ENCODE data around the gene CLEC20A.
A peak's percentile ranks its signal among the peaks of the same experiment; 100 is the strongest.

The CLEC20A gene

DNA sequence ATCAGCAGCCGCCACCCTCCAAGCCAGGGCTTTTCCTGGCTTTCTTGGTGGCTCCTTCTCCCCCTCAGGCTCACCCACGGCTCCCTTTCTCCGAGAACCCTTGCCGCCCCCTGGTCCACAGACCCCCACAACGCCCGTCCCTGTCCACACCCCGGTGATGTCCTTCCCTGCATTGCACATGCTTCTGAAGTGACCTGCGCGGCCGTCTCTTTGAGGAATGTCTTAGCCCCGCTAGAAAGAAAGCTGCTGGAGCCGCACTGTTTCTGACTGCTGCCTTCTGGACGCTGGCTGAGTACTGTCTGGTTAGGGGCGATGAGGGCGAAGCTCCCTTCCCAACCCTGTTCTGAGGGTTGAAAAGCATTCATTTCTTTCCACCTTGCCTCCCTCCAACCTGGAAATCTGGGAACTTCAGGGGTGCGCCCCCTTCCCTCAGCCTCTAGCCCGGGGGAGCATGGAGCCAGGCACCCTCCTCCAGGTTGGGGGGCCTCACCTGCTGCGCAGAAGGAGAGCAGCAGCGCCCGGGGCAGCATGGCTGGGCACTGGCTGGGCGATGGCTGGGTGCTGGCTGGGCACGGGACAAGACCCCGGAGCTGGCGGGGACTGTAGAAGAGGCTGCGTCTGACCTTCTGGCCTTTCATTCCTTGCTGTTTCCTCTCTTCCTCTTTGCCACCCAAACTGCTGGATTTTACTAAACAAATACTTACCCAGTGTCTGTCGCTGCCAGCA, at the start of gene CLEC20A:
Gene CLEC20A, minus strand, starts transcription at position 555 of the 726 bp plus-strand sequence. Its CDS starts 25 bp downstream, at position 530.
- no peak within 1 kb of the TSS for H3K4me3 ChIP-seq (ENCODE audit: low read length)
- TF ChIP-seq, protein P1, sequence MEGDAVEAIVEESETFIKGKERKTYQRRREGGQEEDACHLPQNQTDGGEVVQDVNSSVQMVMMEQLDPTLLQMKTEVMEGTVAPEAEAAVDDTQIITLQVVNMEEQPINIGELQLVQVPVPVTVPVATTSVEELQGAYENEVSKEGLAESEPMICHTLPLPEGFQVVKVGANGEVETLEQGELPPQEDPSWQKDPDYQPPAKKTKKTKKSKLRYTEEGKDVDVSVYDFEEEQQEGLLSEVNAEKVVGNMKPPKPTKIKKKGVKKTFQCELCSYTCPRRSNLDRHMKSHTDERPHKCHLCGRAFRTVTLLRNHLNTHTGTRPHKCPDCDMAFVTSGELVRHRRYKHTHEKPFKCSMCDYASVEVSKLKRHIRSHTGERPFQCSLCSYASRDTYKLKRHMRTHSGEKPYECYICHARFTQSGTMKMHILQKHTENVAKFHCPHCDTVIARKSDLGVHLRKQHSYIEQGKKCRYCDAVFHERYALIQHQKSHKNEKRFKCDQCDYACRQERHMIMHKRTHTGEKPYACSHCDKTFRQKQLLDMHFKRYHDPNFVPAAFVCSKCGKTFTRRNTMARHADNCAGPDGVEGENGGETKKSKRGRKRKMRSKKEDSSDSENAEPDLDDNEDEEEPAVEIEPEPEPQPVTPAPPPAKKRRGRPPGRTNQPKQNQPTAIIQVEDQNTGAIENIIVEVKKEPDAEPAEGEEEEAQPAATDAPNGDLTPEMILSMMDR (conservative IDR thresholded peaks at IDR 0.05; ENCODE audit: low read length), result no peak
- DNase-seq (ENCODE audit: low read depth), result no peak

DNA sequence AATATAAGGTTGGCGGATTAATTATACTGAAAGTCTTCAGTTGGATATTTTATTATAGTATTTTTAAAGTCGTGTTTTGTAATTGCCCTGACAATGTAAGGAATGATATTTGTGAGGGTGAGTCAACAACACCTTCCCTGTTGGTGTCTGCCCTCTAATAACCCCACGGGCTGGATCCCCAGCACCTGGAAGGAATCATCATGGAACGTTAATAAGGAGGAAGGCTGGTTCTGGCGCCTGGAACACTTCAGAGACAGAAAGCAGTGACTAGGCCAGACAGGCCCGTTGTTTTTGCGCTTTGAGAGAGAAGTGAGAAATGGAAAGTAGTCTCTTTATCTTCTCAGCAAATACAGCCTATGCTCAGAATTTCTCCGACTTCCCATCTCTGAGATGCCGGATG, 47.8 kb upstream of the CLEC20A start:
- peak; percentile 28 for DNase-seq (ENCODE audit: low read depth)
- TF ChIP-seq, protein P1 (conservative IDR thresholded peaks at IDR 0.05; ENCODE audit: low read length), result no peak
- no peak overlapping the region for H3K4me3 ChIP-seq (ENCODE audit: low read length)

DNA sequence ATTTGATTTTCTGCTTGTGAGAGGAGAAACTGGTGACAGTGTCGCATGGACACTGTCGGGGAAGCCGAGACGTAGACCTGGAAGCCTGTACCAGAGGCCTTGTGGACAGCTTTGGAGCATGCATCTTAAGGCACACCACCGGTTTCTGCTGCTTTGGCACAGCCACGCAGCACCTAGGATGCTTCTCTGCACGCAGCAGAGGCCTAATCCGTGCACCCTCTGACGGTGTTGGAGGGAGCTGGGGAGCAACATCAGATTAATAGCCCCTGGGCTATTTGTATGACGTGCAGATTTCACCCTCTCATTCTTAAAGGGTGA, 46.5 kb upstream of the CLEC20A start:
- DNase-seq (ENCODE audit: low read depth), result no peak
- peak overlapping the region; percentile 83 for H3K4me3 ChIP-seq (ENCODE audit: low read length)

DNA sequence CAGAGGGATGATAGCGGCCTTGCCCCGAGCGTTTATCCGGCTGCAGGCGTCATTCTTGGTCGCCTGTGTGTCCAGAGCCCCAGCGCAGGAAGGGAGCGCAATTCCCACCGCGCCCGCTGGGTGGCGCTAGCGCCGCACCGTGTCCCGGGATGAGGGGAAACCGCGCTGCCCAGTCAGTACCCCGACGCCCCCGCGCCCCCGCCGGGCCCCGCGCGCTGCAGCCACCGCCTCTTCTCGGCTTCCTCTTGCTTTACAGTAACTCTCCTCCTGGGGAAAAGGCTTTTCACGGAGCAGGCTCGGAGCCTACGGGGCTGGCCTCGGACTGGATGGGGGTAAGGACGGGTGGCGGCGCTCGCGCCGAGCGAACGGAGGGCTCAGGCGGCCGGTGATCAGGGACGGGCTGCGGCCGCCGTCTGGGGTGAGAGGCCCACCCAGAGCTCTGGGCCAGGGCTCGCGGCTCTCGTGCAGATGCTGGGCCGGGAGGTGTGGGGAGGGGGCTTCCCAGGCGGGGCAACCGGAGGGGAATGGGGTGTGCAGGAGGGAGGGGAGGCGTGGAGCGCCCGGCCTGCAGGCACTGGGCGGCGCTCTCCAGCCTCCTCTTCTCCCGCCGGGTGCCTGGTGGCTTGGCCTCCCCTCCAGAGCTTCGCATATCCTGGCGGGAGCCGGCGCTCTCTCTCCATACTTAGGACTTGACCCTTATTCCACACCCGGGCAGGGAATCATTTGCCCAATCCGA, 46.0 kb upstream of the CLEC20A start:
- TF ChIP-seq, protein P1 (conservative IDR thresholded peaks at IDR 0.05; ENCODE audit: low read length), result peak; percentile 73

More for the DNA sequence above, 46.5 kb upstream of the CLEC20A start:
- TF ChIP-seq, protein P1 (conservative IDR thresholded peaks at IDR 0.05; ENCODE audit: low read length), result no peak

DNA sequence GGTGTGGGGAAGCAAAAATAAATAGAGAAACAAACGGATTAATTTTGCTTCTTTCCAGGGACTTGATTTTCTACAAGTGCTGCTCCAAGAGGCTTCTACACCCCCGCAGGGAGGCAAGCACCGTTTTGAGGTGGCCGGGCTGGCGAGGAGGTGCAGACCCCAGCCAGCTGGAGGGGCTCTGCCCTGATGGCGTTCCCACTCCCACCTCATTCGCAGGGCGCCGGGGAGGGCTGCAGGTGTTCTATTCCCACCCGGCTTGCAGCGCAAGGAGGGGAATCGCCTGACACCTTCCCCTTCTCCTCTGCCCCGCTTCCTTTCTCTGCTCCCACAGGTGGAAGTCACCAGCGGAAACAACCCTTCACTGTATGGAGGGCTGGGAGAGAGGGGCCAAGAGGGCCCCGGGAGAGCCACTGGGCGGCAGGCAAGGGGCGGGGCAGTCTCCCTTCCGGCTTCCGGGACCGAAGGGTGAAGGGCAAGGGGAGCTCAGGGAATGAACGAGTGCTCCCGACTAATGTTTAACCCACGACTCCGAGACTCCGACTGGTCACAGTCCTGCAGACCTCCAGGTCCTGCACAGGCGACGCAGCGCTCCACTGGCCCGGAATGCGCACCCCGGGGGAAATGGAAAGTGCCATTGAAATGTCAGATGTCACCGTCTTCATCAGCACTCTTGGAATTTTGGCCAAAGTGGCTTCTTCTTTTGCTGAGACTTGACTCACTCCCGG, 45.2 kb upstream of the CLEC20A start:
- no peak for DNase-seq (ENCODE audit: low read depth)
- TF ChIP-seq, protein P1 (conservative IDR thresholded peaks at IDR 0.05; ENCODE audit: low read length), result no peak
- H3K4me3 ChIP-seq (ENCODE audit: low read length), result peak overlapping the region; percentile 83

More for the DNA sequence above, 46.0 kb upstream of the CLEC20A start:
- peak overlapping the region; percentile 83 for H3K4me3 ChIP-seq (ENCODE audit: low read length)
- peak; percentile 90 for DNase-seq (ENCODE audit: low read depth)

DNA sequence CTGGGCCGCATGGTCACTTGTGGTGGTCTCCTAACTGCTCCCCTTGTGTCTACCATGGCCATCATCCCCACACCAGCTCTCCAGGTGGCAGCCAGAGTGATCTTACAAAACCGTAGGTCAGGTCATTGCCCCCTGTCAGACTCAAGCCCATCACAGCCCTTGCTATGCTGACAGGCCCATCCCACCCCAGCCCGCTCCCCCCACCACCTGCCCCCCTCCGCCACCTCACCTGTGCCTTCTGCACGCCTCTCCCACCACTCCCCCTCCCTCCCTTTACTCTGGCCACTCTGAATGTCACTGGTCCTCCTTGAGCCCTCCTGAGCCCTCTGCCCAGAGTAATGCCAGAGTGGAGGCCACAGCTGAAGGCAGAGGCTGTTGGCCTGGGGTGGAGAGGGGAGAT, 44.6 kb upstream of the CLEC20A start:
- TF ChIP-seq, protein P1 (conservative IDR thresholded peaks at IDR 0.05; ENCODE audit: low read length), result no peak
- no peak for DNase-seq (ENCODE audit: low read depth)
- no peak overlapping the region; the same call in 1 of the 2 replicates for H3K4me3 ChIP-seq (ENCODE audit: low read length)
